Measurements from ENCODE around the gene NHLRC2. TPM values are rescaled to one million over a fixed set of nuclear protein-coding genes. Genes with fewer than 3 reads are reported as not detected.

NHLRC2 gene
- total RNA-seq, 2 donors from 2014 or later: 37.7 to 54.9 TPM

DNA sequence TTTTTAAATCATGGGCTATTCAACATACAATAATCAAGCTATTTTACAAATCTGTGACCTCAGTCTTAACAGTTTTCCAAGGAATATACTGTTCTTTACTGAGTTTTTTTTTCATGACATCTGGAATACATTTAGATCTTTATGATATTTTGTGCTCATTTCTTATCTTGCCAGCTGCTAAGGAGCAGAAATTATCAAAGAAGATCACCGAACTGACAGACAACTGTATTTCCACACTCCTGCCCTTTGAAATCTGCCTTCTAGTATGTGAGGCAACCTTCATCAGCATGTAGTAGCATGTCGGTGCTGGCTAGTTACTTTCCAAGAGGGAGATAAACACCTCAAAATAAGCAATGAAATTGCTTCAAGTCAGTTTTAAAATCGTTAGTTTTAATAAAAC is 66.4 kb downstream of the NHLRC2 start:
- no peak for DNase-seq
- WGBS, 2 experiments (ENCODE audit: insufficient coverage in 1 of 2, insufficient read length in 1 of 2): 61% methylated on average over 3 of the region's 3 CpGs
- H3K9ac ChIP-seq (ENCODE audit: extremely low read depth, low read length, poor library complexity, severe bottlenecking): no peak overlapping the region
- H3K27ac ChIP-seq (ENCODE audit: low read depth, low read length): no peak overlapping the region
- H3K27me3 ChIP-seq (ENCODE audit: control insufficient read depth, insufficient read depth, low read length, poor library complexity, severe bottlenecking): no peaks in the 10 kb centered on the region
- peaks cover 8% of the 10 kb centered on the region for H3K36me3 ChIP-seq (ENCODE audit: control insufficient read depth, insufficient read depth, low read length)
- Mint-ChIP-seq H3K36me3 (ENCODE audit: low read depth) (peaks cover 10% of the 10 kb centered on the region), H3K4me1 (no peaks in the 10 kb centered on the region), H3K27me3 (ENCODE audit: insufficient read depth) (no peaks in the 10 kb centered on the region), H3K27ac (no peak overlapping the region), H3K4me3 (no peak overlapping the region), H3K9me3 (no peaks in the 10 kb centered on the region)
- no peak overlapping the region for H3K4me3 ChIP-seq (ENCODE audit: low read length)
- H3K4me1 ChIP-seq (ENCODE audit: control insufficient read depth, insufficient read depth, low read length): no peaks in the 10 kb centered on the region
- H3K9me3 ChIP-seq (ENCODE audit: control insufficient read depth, low read length): peaks cover 6% of the 10 kb centered on the region
- TF ChIP-seq, protein P1, sequence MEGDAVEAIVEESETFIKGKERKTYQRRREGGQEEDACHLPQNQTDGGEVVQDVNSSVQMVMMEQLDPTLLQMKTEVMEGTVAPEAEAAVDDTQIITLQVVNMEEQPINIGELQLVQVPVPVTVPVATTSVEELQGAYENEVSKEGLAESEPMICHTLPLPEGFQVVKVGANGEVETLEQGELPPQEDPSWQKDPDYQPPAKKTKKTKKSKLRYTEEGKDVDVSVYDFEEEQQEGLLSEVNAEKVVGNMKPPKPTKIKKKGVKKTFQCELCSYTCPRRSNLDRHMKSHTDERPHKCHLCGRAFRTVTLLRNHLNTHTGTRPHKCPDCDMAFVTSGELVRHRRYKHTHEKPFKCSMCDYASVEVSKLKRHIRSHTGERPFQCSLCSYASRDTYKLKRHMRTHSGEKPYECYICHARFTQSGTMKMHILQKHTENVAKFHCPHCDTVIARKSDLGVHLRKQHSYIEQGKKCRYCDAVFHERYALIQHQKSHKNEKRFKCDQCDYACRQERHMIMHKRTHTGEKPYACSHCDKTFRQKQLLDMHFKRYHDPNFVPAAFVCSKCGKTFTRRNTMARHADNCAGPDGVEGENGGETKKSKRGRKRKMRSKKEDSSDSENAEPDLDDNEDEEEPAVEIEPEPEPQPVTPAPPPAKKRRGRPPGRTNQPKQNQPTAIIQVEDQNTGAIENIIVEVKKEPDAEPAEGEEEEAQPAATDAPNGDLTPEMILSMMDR (conservative IDR thresholded peaks at IDR 0.05): no peak

DNA sequence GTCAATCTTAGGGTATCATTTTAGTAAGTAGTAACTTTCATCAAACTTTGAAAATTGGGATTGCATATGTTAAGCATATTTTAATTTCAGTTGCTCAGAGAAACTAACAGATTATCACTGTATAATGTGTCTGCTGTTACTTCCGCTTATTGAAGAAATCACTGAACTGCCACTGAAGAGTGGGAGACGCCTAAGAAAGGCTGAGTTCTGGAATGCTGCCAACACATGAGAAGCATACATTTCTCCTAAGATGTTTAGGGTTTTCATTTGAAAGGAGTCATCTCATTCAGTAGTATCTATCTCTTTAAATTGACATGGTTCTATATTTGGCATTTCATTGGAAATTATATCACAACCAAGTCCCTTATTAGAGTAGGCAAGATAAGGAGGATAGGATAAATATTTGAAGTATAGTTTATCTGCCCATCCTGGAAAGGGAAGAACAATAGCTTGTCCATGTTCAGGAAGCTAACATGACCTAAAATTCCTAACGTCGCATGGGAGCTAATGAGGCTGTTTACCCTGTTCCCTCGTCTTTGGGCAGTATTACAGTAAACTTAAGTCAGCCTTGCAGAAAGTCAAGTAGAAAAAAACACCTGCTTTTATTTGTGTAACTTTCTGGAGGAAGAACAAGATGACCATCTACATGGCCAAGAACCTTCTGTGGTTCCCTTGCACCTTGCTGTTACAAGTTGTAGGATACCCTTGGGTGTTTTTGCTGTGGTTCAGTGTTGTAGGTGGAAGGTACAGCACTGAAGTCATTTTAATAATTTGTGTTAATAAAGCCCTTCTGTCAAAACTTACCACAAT is 67.3 kb downstream of the NHLRC2 start:
- Mint-ChIP-seq H3K9me3 (no peaks in the 10 kb centered on the region), H3K36me3 (ENCODE audit: low read depth) (peaks cover 10% of the 10 kb centered on the region), H3K27me3 (ENCODE audit: insufficient read depth) (no peaks in the 10 kb centered on the region), H3K4me1 (no peaks in the 10 kb centered on the region), H3K4me3 (no peak overlapping the region), H3K27ac (no peak overlapping the region)
- peaks cover 8% of the 10 kb centered on the region for H3K36me3 ChIP-seq (ENCODE audit: control insufficient read depth, insufficient read depth, low read length)
- H3K9me3 ChIP-seq (ENCODE audit: control insufficient read depth, low read length): peaks cover 6% of the 10 kb centered on the region
- TF ChIP-seq, protein P1 (conservative IDR thresholded peaks at IDR 0.05): no peak
- no peak overlapping the region for H3K27ac ChIP-seq (ENCODE audit: low read depth, low read length)
- no peak overlapping the region for H3K4me3 ChIP-seq (ENCODE audit: low read length)
- 88 to 89% methylated on average over 5 of the region's 5 CpGs for WGBS, 2 experiments (ENCODE audit: insufficient coverage in 1 of 2, insufficient read length in 1 of 2)
- H3K9ac ChIP-seq (ENCODE audit: extremely low read depth, low read length, poor library complexity, severe bottlenecking): no peak overlapping the region
- no peaks in the 10 kb centered on the region for H3K4me1 ChIP-seq (ENCODE audit: control insufficient read depth, insufficient read depth, low read length)
- DNase-seq: no peak
- no peaks in the 10 kb centered on the region for H3K27me3 ChIP-seq (ENCODE audit: control insufficient read depth, insufficient read depth, low read length, poor library complexity, severe bottlenecking)

DNA sequence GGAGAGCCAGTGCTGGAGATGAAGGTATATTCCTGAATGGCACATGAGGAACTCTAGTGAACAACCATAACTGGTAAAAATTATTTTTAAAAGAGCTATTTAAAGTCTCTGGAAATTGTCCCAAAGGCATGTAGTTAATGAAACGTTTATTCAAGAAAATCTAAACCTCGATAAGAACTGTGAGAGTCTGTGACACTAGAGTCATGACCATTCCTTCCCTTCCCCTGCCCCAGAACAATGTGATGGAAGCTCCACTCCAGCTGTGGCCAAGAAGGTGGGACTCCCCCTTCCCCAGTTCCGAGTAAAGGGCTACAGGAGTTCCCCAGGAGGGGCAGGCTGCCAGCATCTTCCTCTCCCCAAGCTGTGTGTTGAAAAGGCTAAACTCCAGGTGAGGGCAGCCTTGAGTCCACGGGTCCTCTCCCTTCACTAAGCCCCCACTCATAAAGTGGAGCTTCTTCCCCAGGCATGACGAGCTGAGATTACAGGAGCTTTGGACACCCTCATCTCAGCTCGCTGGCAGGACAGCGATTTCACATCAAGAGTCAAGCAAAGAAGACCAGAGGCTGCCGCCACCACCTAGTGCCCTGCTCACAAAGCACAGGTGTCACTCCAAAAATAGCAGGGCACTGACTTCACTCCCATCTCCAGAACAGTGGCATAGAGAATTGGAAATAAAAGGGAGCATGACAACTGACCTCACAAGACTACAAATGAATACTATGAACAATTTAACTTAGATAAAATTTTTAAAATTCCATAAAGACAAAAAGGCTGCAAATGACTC is 68.5 kb downstream of the NHLRC2 start:
- H3K27me3 Mint-ChIP-seq (ENCODE audit: insufficient read depth): no peaks in the 10 kb centered on the region

More for the DNA sequence above, 68.5 kb downstream of the NHLRC2 start:
- Mint-ChIP-seq H3K27ac (peak overlapping the region; percentile 73), H3K4me1 (peaks cover 3% of the 10 kb centered on the region), H3K9me3 (no peaks in the 10 kb centered on the region), H3K4me3 (no peak overlapping the region), H3K36me3 (ENCODE audit: low read depth) (peaks cover 3% of the 10 kb centered on the region)
- peaks cover 6% of the 10 kb centered on the region for H3K9me3 ChIP-seq (ENCODE audit: control insufficient read depth, low read length)
- H3K4me1 ChIP-seq (ENCODE audit: control insufficient read depth, insufficient read depth, low read length): no peaks in the 10 kb centered on the region
- DNase-seq: peak; percentile 72
- H3K36me3 ChIP-seq (ENCODE audit: control insufficient read depth, insufficient read depth, low read length): peaks cover 1% of the 10 kb centered on the region
- no peak overlapping the region for H3K27ac ChIP-seq (ENCODE audit: low read depth, low read length)
- 57 to 73% methylated on average over 5 to 8 of the region's 8 CpGs for WGBS, 2 experiments (ENCODE audit: insufficient coverage in 1 of 2, insufficient read length in 1 of 2)
- no peak overlapping the region for H3K9ac ChIP-seq (ENCODE audit: extremely low read depth, low read length, poor library complexity, severe bottlenecking)
- no peak overlapping the region for H3K4me3 ChIP-seq (ENCODE audit: low read length)
- TF ChIP-seq, protein P1 (conservative IDR thresholded peaks at IDR 0.05): peak; percentile 64
- no peaks in the 10 kb centered on the region for H3K27me3 ChIP-seq (ENCODE audit: control insufficient read depth, insufficient read depth, low read length, poor library complexity, severe bottlenecking)
